Gastrocnemius medialis (tissue), 4 donors: ENCODE data around the gene RPL35.

Source experiments
- POLR2A ChIP-seq, 2 donors: fragments of 450-650 bp; IDR thresholded peaks; one replicate each; pipeline ENCODE4 v1.6.1; 2017; ENCODE audit warnings: antibody characterized with exemption in 2 of 2, mild to moderate bottlenecking in 2 of 2, moderate library complexity in 2 of 2
- TF ChIP-seq, protein P1 (sequence below), 5 experiments: fragments of 450-650 bp in 3 of 5; fragments of 200-600 bp in 2 of 5; sonication (generic) in 2 of 5; IDR thresholded peaks in 4 of 5; conservative IDR thresholded peaks in 1 of 5; 1 replicate in 4 of 5; 2 replicates in 1 of 5; pipeline ENCODE4 v1.5.1; 2016 to 2019; ENCODE audit warnings: antibody characterized with exemption in 5 of 5, mild to moderate bottlenecking in 3 of 5, moderate library complexity in 3 of 5

DNA sequence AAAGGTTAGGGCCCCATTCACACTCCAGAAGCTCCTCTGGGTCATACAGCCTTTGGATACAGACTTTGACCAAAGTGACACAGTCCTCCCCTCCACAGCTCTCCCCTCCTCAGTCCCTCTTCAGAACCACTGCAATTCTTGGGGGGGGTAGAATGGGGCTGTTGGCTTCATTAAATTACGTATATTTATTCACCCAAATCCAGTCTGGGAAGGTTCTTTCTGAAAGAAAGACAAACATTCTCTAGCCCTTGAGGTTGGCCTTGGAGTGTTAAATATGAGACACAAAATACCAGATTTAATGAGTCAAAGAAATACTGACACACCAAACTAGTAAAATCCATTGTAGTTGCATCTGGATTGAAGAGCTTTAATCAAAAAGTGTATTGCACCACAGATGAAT, 16.3 kb upstream of the RPL35 start:
- TF ChIP-seq, protein P1, sequence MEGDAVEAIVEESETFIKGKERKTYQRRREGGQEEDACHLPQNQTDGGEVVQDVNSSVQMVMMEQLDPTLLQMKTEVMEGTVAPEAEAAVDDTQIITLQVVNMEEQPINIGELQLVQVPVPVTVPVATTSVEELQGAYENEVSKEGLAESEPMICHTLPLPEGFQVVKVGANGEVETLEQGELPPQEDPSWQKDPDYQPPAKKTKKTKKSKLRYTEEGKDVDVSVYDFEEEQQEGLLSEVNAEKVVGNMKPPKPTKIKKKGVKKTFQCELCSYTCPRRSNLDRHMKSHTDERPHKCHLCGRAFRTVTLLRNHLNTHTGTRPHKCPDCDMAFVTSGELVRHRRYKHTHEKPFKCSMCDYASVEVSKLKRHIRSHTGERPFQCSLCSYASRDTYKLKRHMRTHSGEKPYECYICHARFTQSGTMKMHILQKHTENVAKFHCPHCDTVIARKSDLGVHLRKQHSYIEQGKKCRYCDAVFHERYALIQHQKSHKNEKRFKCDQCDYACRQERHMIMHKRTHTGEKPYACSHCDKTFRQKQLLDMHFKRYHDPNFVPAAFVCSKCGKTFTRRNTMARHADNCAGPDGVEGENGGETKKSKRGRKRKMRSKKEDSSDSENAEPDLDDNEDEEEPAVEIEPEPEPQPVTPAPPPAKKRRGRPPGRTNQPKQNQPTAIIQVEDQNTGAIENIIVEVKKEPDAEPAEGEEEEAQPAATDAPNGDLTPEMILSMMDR (IDR thresholded peaks at IDR 0.05 in 4 of 5, conservative IDR thresholded peaks at IDR 0.05 in 1 of 5) = no peak
- no peak for TF ChIP-seq POLR2A (IDR thresholded peaks at IDR 0.05)
